Mesodermal cell (in vitro differentiated cells): ENCODE results near the gene DPYD.

Experiments used
- H3K27ac ChIP-seq: 2 replicates; pipeline ENCODE4 v1.7.0; 2013; ENCODE audit warnings: mild to moderate bottlenecking, low read depth, low read length, moderate library complexity; ENCODE audit not compliant: severe bottlenecking
- H3K36me3 ChIP-seq: 2 replicates; pipeline ENCODE4 v1.7.1; 2013; ENCODE audit warnings: mild to moderate bottlenecking, low read length, moderate library complexity; ENCODE audit not compliant: control insufficient read depth, insufficient read depth
- H3K4me1 ChIP-seq: one replicate; pipeline ENCODE4 v1.7.1; 2013; ENCODE audit warnings: mild to moderate bottlenecking, low read length; ENCODE audit not compliant: insufficient read depth, control insufficient read depth, poor library complexity, severe bottlenecking
- H3K4me3 ChIP-seq: 2 replicates; pipeline ENCODE4 v1.7.0; 2013; ENCODE audit warnings: low read length, control low read depth, mild to moderate bottlenecking; ENCODE audit not compliant: insufficient read depth, poor library complexity, severe bottlenecking; ENCODE audit errors: extremely low read depth
- H3K9me3 ChIP-seq: 2 replicates; pipeline ENCODE4 v1.7.1; 2013; ENCODE audit warnings: mild to moderate bottlenecking, low read length, moderate library complexity; ENCODE audit not compliant: control insufficient read depth
- WGBS, 2 experiments: methylation state at CpG; one replicate each; pipeline ENCODE4 v1.1.5; 2013; ENCODE audit warnings: missing lambda C conversion rate in 2 of 2; ENCODE audit not compliant: insufficient coverage in 2 of 2; 5-methylcytosine and 5-hydroxymethylcytosine counted together

Gene DPYD

GRCh38 chr1:97378596-97378995 lies 542.2 kb downstream of the DPYD start:
- Histone ChIP-seq H3K9me3 (no peaks in the 10 kb centered on the region), H3K27ac (no peak overlapping the region), H3K4me1 (no peaks in the 10 kb centered on the region), H3K4me3 (no peak overlapping the region), H3K36me3 (no peaks in the 10 kb centered on the region)
- WGBS, 2 experiments = no CpG with 5 or more reads among the region's 3 CpGs

GRCh38 chr1:97377432-97378034 lies 543.3 kb downstream of the DPYD start:
- 91 to 95% methylated on average over 3 to 5 of the region's 5 CpGs for WGBS, 2 experiments
- Histone ChIP-seq H3K4me1 (no peaks in the 10 kb centered on the region), H3K27ac (no peak overlapping the region), H3K4me3 (no peak overlapping the region), H3K36me3 (no peaks in the 10 kb centered on the region), H3K9me3 (no peaks in the 10 kb centered on the region)

- Histone ChIP-seq H3K36me3 (no peaks in the 10 kb centered on the region), H3K9me3 (no peaks in the 10 kb centered on the region), H3K4me1 (no peaks in the 10 kb centered on the region), H3K4me3 (no peak overlapping the region), H3K27ac (no peak overlapping the region)
- 90% methylated on average over 2 of the region's 5 CpGs; no CpG with 5 or more reads in 1 of the 2 experiments for WGBS, 2 experiments
Observed at GRCh38 chr1:97373000-97373399, 547.8 kb downstream of the DPYD start.

- Histone ChIP-seq H3K4me3 (no peak overlapping the region), H3K27ac (no peak overlapping the region), H3K9me3 (no peaks in the 10 kb centered on the region), H3K36me3 (no peaks in the 10 kb centered on the region), H3K4me1 (no peaks in the 10 kb centered on the region)
- no CpG with 5 or more reads among the region's 1 CpG for WGBS, 2 experiments
Observed at GRCh38 chr1:97372531-97372930, 548.3 kb downstream of the DPYD start.

- no peak overlapping the region for H3K27ac ChIP-seq
- H3K9me3 ChIP-seq = no peaks in the 10 kb centered on the region
- H3K4me3 ChIP-seq = no peak overlapping the region
- H3K36me3 ChIP-seq = no peaks in the 10 kb centered on the region
- no CpG with 5 or more reads among the region's 1 CpG for WGBS, 2 experiments
- no peaks in the 10 kb centered on the region for H3K4me1 ChIP-seq
Observed at GRCh38 chr1:97368296-97368695, 552.5 kb downstream of the DPYD start.

GRCh38 chr1:97366984-97367383 lies 553.9 kb downstream of the DPYD start:
- Histone ChIP-seq H3K4me1 (no peaks in the 10 kb centered on the region), H3K4me3 (no peak overlapping the region), H3K9me3 (no peaks in the 10 kb centered on the region), H3K36me3 (no peaks in the 10 kb centered on the region), H3K27ac (no peak overlapping the region)
- WGBS, 2 experiments = no CpG with 5 or more reads among the region's 3 CpGs

- Histone ChIP-seq H3K4me1 (no peaks in the 10 kb centered on the region), H3K9me3 (no peaks in the 10 kb centered on the region), H3K4me3 (no peak overlapping the region), H3K36me3 (no peaks in the 10 kb centered on the region), H3K27ac (no peak overlapping the region)
- 88 to 96% methylated on average over 3 of the region's 4 CpGs for WGBS, 2 experiments
Observed at GRCh38 chr1:97365026-97365425, 555.8 kb downstream of the DPYD start.

GRCh38 chr1:97364086-97364485 lies 556.7 kb downstream of the DPYD start:
- H3K4me1 ChIP-seq = no peaks in the 10 kb centered on the region
- H3K4me3 ChIP-seq = no peak overlapping the region
- no peaks in the 10 kb centered on the region for H3K36me3 ChIP-seq
- no peak overlapping the region for H3K27ac ChIP-seq
- no peaks in the 10 kb centered on the region for H3K9me3 ChIP-seq

GRCh38 chr1:97356309-97356708 lies 564.5 kb downstream of the DPYD start:
- WGBS, 2 experiments = 80% methylated on average over 1 of the region's 1 CpG; no CpG with 5 or more reads in 1 of the 2 experiments
- no peaks in the 10 kb centered on the region for H3K36me3 ChIP-seq
- no peaks in the 10 kb centered on the region for H3K4me1 ChIP-seq
- H3K4me3 ChIP-seq = no peak overlapping the region
- H3K27ac ChIP-seq = no peak overlapping the region
- peaks cover 9% of the 10 kb centered on the region for H3K9me3 ChIP-seq

GRCh38 chr1:97352936-97353382 lies 567.9 kb downstream of the DPYD start:
- H3K4me3 ChIP-seq = no peak overlapping the region
- peaks cover 6% of the 10 kb centered on the region for H3K9me3 ChIP-seq
- 71 to 95% methylated on average over 1 to 4 of the region's 4 CpGs for WGBS, 2 experiments
- H3K36me3 ChIP-seq = no peaks in the 10 kb centered on the region
- no peak overlapping the region for H3K27ac ChIP-seq
- no peaks in the 10 kb centered on the region for H3K4me1 ChIP-seq

- WGBS, 2 experiments = 100% methylated on average over 1 of the region's 2 CpGs; no CpG with 5 or more reads in 1 of the 2 experiments
- H3K4me3 ChIP-seq = no peak overlapping the region
- no peak overlapping the region for H3K27ac ChIP-seq
- no peaks in the 10 kb centered on the region for H3K36me3 ChIP-seq
- no peaks in the 10 kb centered on the region for H3K4me1 ChIP-seq
- H3K9me3 ChIP-seq = no peaks in the 10 kb centered on the region
Observed at GRCh38 chr1:97351846-97352245, 569.0 kb downstream of the DPYD start.
